ENCODE measurements around the gene HDAC9.

GRCh38 chr7:18461785-18462467 is 33.6 kb upstream of the HDAC9 start:
- TF ChIP-seq POLR2A (IDR thresholded peaks at IDR 0.05) (no peak), CTCF (IDR thresholded peaks at IDR 0.05) (no peak), POLR2AphosphoS5 (IDR thresholded peaks at IDR 0.05; ENCODE audit: insufficient read depth in 1 of 2, low read depth in 1 of 2) (no peak)

Data from vagina (tissue), 2 donors.